Activated CD8-positive, alpha-beta memory T cell treated with anti-CD3 and anti-CD28 coated beads for 36 hours (primary cell): ENCODE results near the gene ZFP64. TPM values are rescaled to one million over a fixed set of nuclear protein-coding genes. Genes with fewer than 3 reads are reported as not detected.

ENCODE experiments used
- CTCF ChIA-PET: fragments of 350-600 bp; sonication (Branson Sonifier 250); formaldehyde crosslinking; loops from one replicate; lab custom pipeline; 2021; ENCODE audit warnings: antibody characterized with exemption; lab: Charles Lee
- POLR2A ChIA-PET: fragments of 350-600 bp; sonication (Branson Sonifier 250); formaldehyde crosslinking; loops from one replicate; lab custom pipeline; 2021; ENCODE audit warnings: antibody characterized with exemption; lab: Charles Lee
- total RNA-seq, 2 experiments: library from RNA; stranded (reverse); gene quantifications; one replicate each; pipeline ENCODE4 v1.2.3, GENCODE V29; 2021

Gene ZFP64
- total RNA-seq, 2 experiments from 2014 or later: 12.5 to 13.8 TPM

GRCh38 chr20:52129611-52130010 is 62.0 kb downstream of the ZFP64 start:
- ChIA-PET CTCF (interaction anchor here (1.3 kb wide), 1 partner anchor 330 kb away, joined by 3 read pairs; no protein-coding TSS in a partner anchor), POLR2A (interaction anchor here (0.7 kb wide), 1 partner anchor 311 kb away, joined by 3 read pairs; no protein-coding TSS in a partner anchor)

- POLR2A ChIA-PET: no interaction called here
- CTCF ChIA-PET: interaction anchor here (0.7 kb wide), 1 partner anchor 278 kb away, joined by 3 read pairs; no protein-coding TSS in a partner anchor
Observed at GRCh38 chr20:52127309-52127708, 64.3 kb downstream of the ZFP64 start.

- ChIA-PET POLR2A (no interaction called here), CTCF (no interaction called here)
Observed at GRCh38 chr20:52124821-52125220, 66.8 kb downstream of the ZFP64 start.

- ChIA-PET POLR2A (no interaction called here), CTCF (no interaction called here)
Observed at GRCh38 chr20:52118696-52119095, 72.9 kb downstream of the ZFP64 start.

- ChIA-PET CTCF (no interaction called here), POLR2A (no interaction called here)
Observed at GRCh38 chr20:52118016-52118623, 73.5 kb downstream of the ZFP64 start.

GRCh38 chr20:52110456-52110855 is 81.1 kb downstream of the ZFP64 start:
- POLR2A ChIA-PET: no interaction called here
- CTCF ChIA-PET: interaction anchor here (1.2 kb wide), 1 partner anchor 18 kb away, joined by 3 read pairs; no protein-coding TSS in a partner anchor

- ChIA-PET POLR2A (interaction anchor here (0.6 kb wide), 1 partner anchor 66 kb away, joined by 6 read pairs; no protein-coding TSS in a partner anchor), CTCF (interaction anchor here (1.5 kb wide), 1 partner anchor 23 kb away, joined by 6 read pairs; no protein-coding TSS in a partner anchor)
Observed at GRCh38 chr20:52105442-52106422, 85.8 kb downstream of the ZFP64 start.

- ChIA-PET CTCF (interaction anchor here (1.5 kb wide), 1 partner anchor 24 kb away, joined by 6 read pairs; no protein-coding TSS in a partner anchor), POLR2A (interaction anchor here (0.6 kb wide), 1 partner anchor 65 kb away, joined by 6 read pairs; no protein-coding TSS in a partner anchor)
Observed at GRCh38 chr20:52104546-52105441, 86.8 kb downstream of the ZFP64 start.

GRCh38 chr20:52103913-52104545 is 87.5 kb downstream of the ZFP64 start:
- POLR2A ChIA-PET: no interaction called here

GRCh38 chr20:52103335-52103912 is 88.2 kb downstream of the ZFP64 start:
- POLR2A ChIA-PET: no interaction called here
- CTCF ChIA-PET: interaction anchor here (1.3 kb wide), 1 partner anchor 88 kb away, joined by 3 read pairs; the partner anchor contains the start of gene ZFP64

More at GRCh38 chr20:52103913-52104545, 87.5 kb downstream of the ZFP64 start:
- CTCF ChIA-PET: interaction anchor here (1.3 to 1.5 kb wide), 2 partner anchors 25 to 88 kb away, joined by 3 to 6 read pairs; partner anchors contain the start of gene ZFP64

- ChIA-PET CTCF (interaction anchor here (0.5 to 1.3 kb wide), 2 partner anchors 26 to 89 kb away, joined by 3 to 5 read pairs; partner anchors contain the start of gene ZFP64), POLR2A (no interaction called here)
Observed at GRCh38 chr20:52102559-52102958, 89.0 kb downstream of the ZFP64 start.

- CTCF ChIA-PET: interaction anchor here (0.6 to 0.7 kb wide), 2 partner anchors 15 to 1028 kb away, joined by 3 to 4 read pairs; no protein-coding TSS in a partner anchor
- POLR2A ChIA-PET: no interaction called here
Observed at GRCh38 chr20:52102126-52102525, 89.5 kb downstream of the ZFP64 start.
